ENCODE data around the gene CHRNB2. TPM values are rescaled to one million over a fixed set of nuclear protein-coding genes. Genes with fewer than 3 reads are reported as not detected.

CHRNB2 gene
- total RNA-seq, 2 donors from 2014 or later: 0.05 to 0.74 TPM

DNA sequence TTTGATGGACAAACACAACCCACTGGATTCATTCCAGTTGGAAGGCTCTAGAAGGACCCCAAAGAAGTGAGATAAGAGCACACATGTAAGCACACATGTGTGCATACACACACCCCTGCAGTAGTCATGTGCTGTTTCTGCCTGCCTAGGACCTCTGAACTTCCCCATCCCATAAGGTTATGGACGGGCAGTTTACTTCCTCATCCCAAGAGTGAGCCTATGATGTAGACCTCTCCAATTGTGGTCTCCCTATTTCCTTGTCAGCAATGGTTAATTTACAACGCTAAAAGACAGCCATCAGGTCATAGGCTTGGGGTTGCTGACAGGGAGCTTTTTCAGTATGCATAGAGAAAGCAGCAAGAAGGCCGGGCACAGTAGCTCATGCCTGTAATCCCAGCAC, 55.8 kb downstream of the CHRNB2 start:
- H3K36me3 ChIP-seq: no peaks in the 10 kb centered on the region
- H3K9me3 ChIP-seq: no peaks in the 10 kb centered on the region
- intact Hi-C loops (cut with DNase I): loop anchor here (10.0 kb wide), 1 partner anchor 209 kb away; no protein-coding TSS in a partner anchor
- H3K4me3 ChIP-seq: no peak overlapping the region
- TF ChIP-seq, protein P1, sequence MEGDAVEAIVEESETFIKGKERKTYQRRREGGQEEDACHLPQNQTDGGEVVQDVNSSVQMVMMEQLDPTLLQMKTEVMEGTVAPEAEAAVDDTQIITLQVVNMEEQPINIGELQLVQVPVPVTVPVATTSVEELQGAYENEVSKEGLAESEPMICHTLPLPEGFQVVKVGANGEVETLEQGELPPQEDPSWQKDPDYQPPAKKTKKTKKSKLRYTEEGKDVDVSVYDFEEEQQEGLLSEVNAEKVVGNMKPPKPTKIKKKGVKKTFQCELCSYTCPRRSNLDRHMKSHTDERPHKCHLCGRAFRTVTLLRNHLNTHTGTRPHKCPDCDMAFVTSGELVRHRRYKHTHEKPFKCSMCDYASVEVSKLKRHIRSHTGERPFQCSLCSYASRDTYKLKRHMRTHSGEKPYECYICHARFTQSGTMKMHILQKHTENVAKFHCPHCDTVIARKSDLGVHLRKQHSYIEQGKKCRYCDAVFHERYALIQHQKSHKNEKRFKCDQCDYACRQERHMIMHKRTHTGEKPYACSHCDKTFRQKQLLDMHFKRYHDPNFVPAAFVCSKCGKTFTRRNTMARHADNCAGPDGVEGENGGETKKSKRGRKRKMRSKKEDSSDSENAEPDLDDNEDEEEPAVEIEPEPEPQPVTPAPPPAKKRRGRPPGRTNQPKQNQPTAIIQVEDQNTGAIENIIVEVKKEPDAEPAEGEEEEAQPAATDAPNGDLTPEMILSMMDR (IDR thresholded peaks at IDR 0.05): no peak
- TF ChIP-seq POLR2A (IDR thresholded peaks at IDR 0.05): no peak
- no peak for TF ChIP-seq POLR2AphosphoS5 (IDR thresholded peaks at IDR 0.05)
- WGBS: 88% methylated on average over 3 of the region's 3 CpGs
- H3K27ac ChIP-seq: no peak overlapping the region
- DNase-seq (ENCODE audit: low spot score): no peak
- peaks cover 7% of the 10 kb centered on the region for H3K4me1 ChIP-seq (replicated peaks)
- H3K27me3 ChIP-seq (replicated peaks; ENCODE audit: insufficient read depth): no peaks in the 10 kb centered on the region

DNA sequence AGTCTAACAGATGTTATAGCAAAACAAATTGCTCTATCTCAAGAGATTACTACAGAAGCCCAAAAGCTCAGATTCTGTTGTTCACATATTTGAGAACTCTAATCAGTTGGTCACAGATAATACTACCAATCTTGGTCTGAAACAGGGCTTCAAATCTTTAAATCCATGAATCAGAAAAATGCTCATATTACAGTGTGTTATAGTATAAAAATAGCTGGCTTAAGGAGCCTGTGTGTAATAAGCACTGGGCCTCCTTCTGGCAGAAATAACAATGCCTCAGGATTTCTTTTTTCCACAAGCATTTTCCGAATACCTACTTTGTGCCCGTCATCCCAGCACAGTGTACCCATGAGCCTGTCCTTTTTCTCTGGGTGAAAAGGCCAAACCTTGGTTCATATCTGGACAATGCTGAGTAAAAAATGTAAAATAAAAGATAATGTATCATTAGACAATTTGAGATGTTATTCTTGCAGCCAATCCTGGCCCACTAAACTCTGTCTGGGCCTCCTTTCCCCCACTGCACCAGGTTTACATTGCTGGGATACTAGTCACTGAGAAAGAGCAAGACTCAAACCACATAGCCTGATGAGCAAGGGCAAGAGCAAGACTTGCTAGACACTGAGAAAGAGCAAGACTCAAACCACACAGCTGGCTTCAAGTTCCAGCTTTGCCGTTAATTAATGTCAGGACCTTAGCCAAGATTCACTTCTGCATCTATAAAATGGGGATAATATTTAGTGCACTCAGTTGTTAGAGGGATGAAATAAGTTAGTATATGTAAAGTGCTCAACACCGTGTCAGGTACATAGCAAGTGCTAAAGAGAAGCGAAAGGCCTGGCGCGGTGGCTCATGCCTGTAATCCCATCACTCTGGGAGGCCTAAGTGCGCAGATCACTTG, 57.4 kb downstream of the CHRNB2 start:
- TF ChIP-seq POLR2A (IDR thresholded peaks at IDR 0.05) (no peak), POLR2AphosphoS5 (IDR thresholded peaks at IDR 0.05) (no peak)
- H3K4me1 ChIP-seq (replicated peaks): peaks cover 7% of the 10 kb centered on the region

DNA sequence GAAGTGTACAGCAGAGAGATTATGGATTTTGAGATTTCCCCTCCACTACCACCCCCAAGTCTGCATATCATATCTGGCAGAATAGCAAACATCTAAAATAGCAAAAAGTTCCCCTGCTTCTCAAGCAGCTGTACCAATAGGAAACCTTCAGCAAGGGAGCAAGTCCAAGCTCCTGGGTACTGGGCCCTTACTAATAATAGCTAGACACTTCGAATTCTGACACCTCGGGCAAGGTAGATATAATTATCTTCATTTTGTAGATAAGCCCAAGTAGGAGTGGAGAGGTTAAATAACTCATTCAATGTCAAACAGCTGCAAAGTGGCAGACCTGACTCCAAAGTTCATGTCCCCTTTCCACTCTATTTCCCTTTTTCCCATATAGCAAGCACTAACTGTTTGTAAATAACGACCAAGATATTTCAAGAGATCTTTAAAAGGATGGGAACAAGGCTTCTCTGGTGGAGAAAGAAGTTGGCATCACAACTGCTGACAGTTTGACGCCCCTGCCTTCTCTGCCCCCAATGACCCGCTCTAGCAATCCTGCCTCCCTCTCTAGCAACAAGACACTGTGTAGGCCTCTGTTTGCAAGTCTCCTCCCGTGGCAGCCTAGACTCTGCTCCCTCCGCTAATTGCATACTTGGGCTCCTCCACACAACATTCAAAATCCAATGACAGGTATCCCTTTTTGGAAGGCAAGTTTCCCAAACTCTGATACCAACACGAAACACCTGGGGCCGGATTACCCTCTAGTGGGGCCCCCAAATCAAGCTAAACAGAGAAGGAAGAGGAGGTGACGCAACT, 59.1 kb downstream of the CHRNB2 start:
- Histone ChIP-seq H3K9me3 (no peaks in the 10 kb centered on the region), H3K27ac (peak overlapping the region; percentile 79 to 81), H3K4me1 (replicated peaks) (peaks cover 7% of the 10 kb centered on the region), H3K4me3 (peak overlapping the region; percentile 75 to 76), H3K36me3 (no peaks in the 10 kb centered on the region), H3K27me3 (replicated peaks; ENCODE audit: insufficient read depth) (no peaks in the 10 kb centered on the region)
- WGBS: 14% methylated on average over 10 of the region's 10 CpGs
- TF ChIP-seq POLR2AphosphoS5 (IDR thresholded peaks at IDR 0.05): no peak
- TF ChIP-seq, protein P1 (IDR thresholded peaks at IDR 0.05): no peak
- TF ChIP-seq POLR2A (IDR thresholded peaks at IDR 0.05): no peak
- no peak for DNase-seq (ENCODE audit: low spot score)
- intact Hi-C loops (cut with DNase I): loop anchor here (2.0 to 10.0 kb wide), 2 partner anchors 18 to 212 kb away; partner anchors contain the start of gene ADAR

More for the DNA sequence above, 57.4 kb downstream of the CHRNB2 start:
- intact Hi-C loops (cut with DNase I): loop anchor here (10.0 kb wide), 1 partner anchor 210 kb away; no protein-coding TSS in a partner anchor
- Histone ChIP-seq H3K27me3 (replicated peaks; ENCODE audit: insufficient read depth) (no peaks in the 10 kb centered on the region), H3K9me3 (no peaks in the 10 kb centered on the region), H3K4me3 (no peak overlapping the region), H3K36me3 (no peaks in the 10 kb centered on the region), H3K27ac (no peak overlapping the region)
- WGBS: 90% methylated on average over 8 of the region's 8 CpGs
- DNase-seq (ENCODE audit: low spot score): no peak

DNA sequence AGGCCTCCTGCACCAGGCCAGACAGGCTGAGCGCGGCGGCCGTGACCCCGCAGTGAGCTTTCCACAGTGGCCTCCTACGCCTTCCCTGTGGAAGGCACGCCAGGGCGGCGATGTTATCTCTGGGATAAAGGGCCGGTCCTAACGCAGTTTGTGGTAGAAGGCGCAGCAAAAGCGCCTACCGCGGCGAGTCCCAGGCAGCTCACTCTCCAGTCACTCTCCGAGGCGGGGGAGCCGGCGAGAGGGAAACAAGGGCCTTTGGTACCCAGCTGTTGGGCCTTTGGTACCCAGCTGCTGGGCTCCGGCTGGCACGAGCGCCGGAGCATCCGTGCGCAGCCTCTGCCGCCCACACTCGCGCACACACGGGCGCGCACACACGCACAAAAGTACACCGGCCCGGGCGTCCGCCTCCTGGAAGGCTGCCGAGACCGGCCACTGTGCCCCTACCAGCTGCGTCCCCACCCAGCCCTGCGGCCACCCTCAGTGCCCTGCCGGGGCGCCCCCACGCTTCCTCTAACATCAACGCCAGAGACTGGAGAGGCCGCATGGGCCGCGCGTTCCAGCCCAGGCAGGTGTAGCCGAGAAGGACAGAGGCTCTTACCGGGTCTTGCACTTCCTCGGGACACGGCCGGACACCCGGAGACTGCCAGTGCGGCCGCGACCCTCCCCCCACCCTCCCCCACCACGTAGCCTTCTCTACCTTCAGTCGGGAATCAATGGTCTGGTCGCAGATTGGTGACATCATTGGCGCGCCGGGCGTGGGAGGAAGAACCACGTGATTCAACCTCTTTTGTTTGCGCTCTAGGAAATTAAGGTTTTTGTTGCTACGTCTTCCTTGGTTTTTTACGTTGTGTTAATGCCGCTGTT, 59.9 kb downstream of the CHRNB2 start:
- DNase-seq (ENCODE audit: low spot score): peak; percentile 81
- Histone ChIP-seq H3K27me3 (replicated peaks; ENCODE audit: insufficient read depth) (no peaks in the 10 kb centered on the region), H3K9me3 (no peaks in the 10 kb centered on the region), H3K4me3 (peak overlapping the region; percentile 75 to 76), H3K4me1 (replicated peaks) (peaks cover 7% of the 10 kb centered on the region), H3K27ac (peak overlapping the region; percentile 79 to 81), H3K36me3 (no peaks in the 10 kb centered on the region)
- under 1% methylated on average over 62 of the region's 70 CpGs for WGBS
- TF ChIP-seq POLR2A (IDR thresholded peaks at IDR 0.05): no peak
- peak; percentile 91 for TF ChIP-seq POLR2AphosphoS5 (IDR thresholded peaks at IDR 0.05)
- intact Hi-C loops (cut with DNase I): loop anchor here (2.0 to 10.0 kb wide), 2 partner anchors 19 to 213 kb away; partner anchors contain the start of gene ADAR

DNA sequence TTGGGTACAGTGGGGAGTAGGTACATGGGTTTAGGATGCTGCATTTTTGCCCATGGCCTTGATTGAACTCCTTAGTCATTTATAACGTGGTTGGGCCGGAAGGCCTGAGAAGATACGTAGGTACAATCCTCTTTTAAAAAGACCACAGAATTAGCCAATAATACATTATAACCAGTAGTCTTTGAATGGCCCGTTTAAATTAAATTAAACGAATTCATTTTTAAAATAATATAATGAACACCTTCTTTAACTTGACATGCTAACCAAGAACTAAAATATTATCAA, 60.5 kb downstream of the CHRNB2 start:
- TF ChIP-seq, protein P1 (IDR thresholded peaks at IDR 0.05): no peak
- TF ChIP-seq POLR2AphosphoS5 (IDR thresholded peaks at IDR 0.05) (no peak), POLR2A (IDR thresholded peaks at IDR 0.05) (no peak)
- intact Hi-C loops (cut with DNase I): loop anchor here (10.0 kb wide), 1 partner anchor 213 kb away; no protein-coding TSS in a partner anchor

More for the DNA sequence above, 60.5 kb downstream of the CHRNB2 start:
- Histone ChIP-seq H3K4me3 (peak overlapping the region; percentile 75 to 76), H3K27ac (peak overlapping the region; percentile 79 to 81), H3K4me1 (replicated peaks) (peaks cover 7% of the 10 kb centered on the region), H3K9me3 (no peaks in the 10 kb centered on the region), H3K36me3 (no peaks in the 10 kb centered on the region), H3K27me3 (replicated peaks; ENCODE audit: insufficient read depth) (no peaks in the 10 kb centered on the region)
- no peak for DNase-seq (ENCODE audit: low spot score)
- WGBS: 4% methylated on average over 5 of the region's 5 CpGs

Data from prostate gland (tissue), 2 donors.